GM19238 (cell line): ENCODE results near the gene GYPE.
A peak's percentile ranks its signal among the peaks of the same experiment; 100 is the strongest.
"Not testable (repeated sequence)": the region's sequence is repeated elsewhere in the genome, so short reads cannot be mapped to it uniquely, and the experiment has no call there.

Source experiments
- DNase-seq: peaks from one replicate; pipeline ENCODE4 v3.0.0; 2011; ENCODE audit warnings: low spot score; ENCODE audit not compliant: insufficient read length

Gene GYPE

DNA sequence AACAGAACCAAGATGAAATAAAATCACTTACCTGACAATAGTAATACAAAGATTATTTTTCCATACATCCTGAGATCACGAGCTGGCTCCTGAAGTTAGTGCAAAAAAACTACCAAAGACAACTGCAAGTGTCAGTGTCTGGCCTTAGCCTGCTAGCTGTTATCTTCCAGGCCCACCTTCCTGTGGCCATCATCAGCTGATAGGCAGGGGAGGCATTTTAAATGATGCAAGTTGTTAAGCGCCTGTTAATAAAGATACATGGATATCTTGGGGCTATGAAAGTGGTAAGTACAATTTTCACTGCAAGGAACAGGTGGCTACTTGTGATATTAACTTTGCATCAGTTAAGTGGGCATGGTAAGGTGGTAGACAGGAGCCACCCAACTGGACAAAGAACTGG is at the start of gene GYPE:
Gene GYPE (minus strand): TSS at position 120 of the 400 bp plus-strand sequence. CDS start 52 bp downstream, at position 68.
- DNase-seq, result not testable (repeated sequence)

DNA sequence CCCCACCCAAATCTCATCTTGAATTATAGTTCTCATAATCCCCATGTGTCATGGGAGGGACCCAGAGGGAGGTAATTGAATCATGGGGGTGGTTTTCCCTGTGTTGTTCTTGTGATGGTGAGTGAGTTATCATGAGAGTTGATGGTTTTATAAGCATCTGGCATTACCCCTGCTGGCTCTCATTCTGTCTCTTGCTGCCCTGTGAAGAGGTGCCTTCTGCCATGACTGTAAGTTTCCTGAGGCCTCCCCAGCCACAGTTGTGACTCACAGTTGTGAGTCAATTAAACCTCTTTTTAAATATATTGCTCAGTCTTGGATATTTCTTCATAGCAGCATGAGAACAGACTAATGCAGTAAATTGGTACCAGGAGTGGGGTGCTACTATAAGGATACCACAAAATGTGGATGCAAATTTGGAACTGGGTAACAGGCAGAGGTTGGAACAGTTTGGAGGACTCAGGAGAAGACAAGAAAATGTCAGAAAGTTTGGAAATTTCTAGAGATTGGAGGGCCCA is 46.2 kb upstream of the GYPE start:
- DNase-seq, result not testable (repeated sequence)

DNA sequence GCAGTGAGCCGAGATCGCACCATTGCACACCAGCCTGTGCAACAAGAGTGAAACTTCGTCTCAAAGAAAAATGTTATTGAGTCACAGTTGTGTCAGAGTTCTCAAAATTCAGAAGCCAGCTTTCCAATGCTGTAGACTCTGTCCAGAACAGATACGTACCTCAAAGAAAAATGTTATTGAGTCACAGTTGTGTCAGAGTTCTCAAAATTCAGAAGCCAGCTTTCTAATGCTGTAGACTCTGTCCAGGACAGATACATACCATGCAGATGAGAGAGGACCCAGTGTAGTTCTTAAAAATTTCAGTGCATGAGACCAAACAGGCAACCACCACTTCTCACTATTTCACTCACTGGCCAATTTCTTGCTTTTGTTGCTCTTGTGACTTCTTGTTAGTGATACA is 45.6 kb upstream of the GYPE start:
- not testable (repeated sequence) for DNase-seq

DNA sequence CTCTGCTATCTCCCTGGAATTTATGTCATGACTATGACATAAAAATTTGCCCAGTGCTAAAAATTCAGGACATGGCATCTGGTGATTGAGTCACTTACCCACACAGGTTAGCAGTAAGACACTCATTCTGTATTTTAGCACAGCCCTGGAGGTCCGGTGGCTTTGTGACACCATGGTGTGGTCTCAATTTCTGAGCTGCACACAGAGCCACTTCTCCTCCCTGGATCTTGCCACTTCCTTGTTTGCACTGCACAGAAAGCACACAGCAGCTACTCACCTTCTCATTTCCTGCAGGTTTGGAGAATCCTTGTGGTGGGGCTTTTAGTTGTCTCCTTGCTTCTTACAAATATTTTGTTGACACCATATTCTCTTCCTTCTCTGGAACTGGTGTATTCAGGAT is 44.8 kb upstream of the GYPE start:
- DNase-seq, result not testable (repeated sequence)

DNA sequence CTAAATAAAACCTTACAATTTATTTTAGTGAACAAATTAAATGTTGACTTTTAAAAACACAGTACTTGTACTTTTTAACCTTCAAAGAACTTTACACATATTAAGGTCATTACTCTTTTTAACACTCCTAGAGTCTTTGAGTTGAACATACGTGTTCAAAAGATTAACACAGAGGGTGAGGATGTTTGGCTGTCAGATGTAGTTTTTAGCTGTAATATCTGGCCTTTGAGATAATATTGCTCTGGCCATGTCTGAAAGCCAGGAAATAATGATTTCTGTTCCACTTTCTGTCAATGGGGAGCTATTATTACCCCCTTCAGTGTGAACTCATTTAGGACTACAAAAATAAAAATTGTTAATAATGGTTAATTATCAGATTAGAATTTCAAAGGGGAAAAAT is 42.1 kb upstream of the GYPE start:
- DNase-seq, result not testable (repeated sequence)

DNA sequence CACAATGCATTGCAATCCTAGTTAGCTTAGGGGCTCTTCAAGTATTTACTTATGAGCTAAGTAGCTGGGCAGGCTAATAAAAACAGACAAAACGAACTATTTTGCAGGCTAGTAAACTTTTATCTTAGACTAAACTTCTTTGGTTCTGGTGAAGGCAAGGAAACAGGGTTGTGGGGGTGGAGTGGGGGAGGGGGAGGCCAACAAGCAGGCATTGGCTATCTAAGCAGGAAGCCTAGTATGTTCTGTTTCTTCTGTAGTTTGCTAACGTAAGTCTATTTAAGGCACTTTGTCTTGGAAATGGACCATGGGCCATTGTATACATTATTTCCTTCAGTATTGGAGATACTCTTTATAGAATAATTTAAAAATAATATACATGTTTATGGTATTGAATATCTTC is 35.3 kb upstream of the GYPE start:
- DNase-seq, result not testable (repeated sequence)

DNA sequence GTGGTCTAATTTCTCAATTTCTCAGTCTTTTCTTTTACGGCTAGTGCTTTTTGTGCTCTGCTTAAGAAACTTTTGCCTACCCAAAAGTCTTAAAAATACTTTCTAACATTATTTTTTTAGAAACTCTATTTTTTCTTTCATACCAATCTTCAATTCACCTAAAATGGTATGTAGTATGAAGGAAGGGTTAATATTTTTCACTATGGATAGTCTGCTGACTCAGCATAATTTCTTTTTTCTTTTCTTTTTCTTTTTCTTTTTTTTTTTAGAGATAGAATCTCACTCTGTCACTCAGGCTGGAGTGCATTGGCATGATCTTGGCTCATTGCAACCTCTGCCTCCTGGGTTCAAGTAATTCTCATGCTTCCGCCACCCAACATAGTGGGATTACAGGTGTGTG is 34.2 kb upstream of the GYPE start:
- DNase-seq, result no peak

DNA sequence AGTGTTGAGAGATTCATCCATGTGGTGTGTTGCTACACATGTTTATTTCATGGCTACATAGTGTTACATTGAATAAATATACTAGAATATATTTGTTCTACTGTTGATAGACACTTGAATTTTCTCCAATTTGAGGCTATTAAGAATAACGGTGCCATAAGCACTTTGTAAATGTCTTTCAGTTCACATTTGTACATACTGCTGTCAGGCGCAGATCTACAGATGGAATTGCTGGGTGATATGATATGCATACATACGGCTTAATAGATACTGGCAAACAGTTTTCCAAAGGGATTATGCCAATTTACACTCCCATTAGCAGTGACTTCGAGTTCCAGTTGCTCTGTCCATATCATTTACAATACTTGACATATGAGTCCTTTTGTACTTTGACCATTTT is 33.5 kb upstream of the GYPE start:
- DNase-seq, result not testable (repeated sequence)

DNA sequence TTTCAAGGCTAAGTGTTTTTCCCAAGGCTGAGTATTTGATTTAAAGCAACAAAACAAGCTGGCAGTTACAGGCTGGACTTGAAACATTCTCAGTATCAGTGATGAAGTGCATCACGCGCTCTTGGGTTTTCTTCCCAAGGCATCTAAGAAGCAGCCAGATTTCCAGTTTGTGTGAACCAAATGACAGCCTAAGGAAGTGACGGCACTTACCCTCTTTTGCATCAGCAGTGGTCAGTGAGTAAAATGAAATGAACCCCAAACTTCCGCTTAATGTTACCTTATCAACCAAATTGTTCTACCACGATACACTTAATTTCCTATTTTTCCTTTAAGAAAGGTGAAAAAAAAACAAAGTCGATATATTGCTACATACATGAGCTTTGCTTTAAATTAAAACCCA is 15.8 kb upstream of the GYPE start:
- DNase-seq, result no peak

DNA sequence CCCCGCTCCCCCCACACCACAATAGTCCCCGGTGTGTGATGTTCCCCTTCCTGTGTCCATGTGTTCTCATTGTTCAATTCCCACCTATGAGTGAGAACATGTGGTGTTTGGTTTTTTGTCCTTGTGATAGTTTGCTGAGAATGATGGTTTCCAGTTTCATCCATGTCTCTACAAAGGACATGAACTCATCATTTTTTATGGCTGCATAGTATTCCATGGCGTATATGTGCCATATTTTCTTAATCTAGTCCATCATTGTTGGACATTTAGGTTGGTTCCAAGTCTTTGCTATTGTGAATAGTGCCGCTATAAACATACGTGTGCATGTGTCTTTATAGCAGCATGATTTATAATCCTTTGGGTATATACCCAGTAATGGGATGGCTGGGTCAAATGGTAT is 11.1 kb upstream of the GYPE start:
- not testable (repeated sequence) for DNase-seq

DNA sequence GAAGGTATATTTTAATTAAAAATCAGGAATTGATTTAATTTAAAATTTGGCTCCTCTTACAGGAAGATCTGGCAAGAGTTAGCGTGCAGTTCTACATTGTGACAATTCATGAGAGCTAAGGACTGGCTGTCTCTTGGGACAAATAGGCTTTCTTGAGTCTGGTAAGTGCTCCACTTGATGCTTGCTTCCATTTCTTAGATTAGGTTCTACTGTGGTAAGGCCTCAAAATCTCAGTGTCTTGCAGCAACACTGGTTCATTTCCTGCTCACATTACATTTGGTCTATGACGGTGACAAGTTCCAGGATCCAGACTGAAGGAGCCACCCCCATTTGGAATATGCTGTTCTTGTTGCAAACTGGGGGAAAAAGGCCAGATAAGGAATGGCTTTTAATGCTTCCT is 7.1 kb upstream of the GYPE start:
- not testable (repeated sequence) for DNase-seq

DNA sequence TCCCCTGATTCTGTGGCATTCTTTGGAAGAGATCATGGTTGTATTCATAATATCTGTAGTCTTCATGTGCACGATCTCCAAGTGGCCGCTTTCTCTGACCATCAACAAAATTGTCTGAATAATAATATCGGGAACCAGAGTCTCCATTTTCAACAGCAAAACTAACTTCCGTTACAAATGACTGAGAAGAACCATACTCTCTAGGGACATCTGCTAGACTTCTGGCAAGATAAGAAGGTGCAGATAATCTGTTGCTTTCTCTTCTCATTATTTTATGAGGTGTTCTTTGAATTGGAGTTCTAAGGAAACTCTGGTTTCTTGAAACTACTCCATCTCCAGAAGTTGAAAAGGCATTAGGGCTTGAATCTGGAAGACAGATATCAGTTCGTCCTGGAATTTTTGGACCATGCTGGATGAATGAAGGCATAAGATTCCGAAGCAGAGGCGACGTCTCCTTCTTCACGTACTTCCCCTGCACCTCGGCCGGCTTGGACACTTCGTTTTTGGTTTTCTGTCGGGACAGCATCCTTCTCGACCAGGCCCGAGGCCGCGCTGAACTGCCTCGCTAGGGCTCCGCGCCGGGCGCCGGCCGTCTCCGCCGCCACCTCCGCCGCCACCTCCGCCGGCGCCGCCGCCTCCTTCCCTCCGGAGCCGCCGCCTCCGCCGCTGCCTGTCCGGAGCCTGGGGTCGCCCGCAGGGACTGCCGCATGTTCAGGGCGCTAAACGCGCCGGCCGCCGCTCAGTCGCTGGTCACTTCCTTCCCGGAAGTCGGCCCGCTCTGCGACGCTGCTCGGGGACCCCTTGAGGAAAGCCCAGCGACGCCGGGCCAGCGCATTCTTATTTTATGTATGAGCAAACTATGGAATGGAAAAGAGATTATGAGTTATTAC is 6.4 kb upstream of the GYPE start:
- DNase-seq, result peak; percentile 2

DNA sequence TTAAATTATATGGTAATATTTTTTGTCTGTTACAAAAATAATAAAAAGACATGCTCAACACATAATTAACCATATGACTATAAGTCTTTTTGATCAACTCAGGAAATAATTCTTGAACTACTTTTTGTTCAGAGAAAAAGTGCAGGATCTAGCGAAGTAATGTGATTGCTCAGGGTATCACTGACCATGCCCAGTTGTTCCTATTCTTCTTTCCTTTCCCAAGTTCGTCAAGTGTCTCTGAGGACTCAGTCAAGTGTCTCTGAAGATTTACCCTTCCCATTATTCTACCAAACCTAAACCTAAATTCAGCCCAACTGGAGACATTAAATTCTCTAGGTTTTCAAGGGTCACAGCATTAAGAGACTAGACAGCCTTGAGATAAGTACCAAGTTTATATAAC is 5.5 kb upstream of the GYPE start:
- DNase-seq, result not testable (repeated sequence)

DNA sequence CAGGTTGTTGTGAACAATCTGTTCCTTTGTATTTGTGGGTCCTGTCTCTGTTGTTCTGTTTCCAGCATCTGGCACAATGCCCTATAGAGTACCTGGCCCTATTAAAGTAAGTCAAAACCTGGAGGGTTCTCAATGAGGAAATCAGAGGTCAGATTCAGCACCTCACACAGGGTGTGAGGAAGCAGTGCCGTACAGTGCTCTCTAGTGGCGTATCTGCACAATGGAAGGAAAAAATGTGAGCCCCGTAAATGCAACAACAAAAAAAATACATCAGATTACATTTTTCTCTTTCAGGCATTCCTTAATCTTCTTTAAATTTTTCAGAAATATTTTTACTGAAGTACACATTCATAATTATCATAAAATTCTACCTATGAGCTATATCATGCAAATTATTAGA is 2.5 kb upstream of the GYPE start:
- not testable (repeated sequence) for DNase-seq

DNA sequence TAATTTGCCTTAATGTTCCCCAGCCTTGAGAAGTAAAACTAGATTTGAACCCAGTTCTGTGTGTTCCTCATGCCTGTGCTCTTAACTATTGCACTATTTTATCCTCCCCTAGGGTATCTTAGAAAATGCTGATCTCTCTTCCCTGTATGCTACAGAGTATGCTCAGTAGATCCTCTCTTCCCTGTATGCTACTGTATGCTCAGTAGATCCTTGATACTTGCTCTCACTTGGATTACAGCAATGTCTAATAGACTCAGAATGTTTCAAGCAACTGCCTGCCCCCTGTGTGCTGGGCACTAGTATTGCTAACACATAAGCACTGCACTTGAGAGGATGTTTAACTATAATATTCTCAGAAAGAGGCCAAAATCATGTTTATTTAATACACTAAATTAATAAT is 928 bp downstream of the GYPE start:
- DNase-seq, result not testable (repeated sequence)

DNA sequence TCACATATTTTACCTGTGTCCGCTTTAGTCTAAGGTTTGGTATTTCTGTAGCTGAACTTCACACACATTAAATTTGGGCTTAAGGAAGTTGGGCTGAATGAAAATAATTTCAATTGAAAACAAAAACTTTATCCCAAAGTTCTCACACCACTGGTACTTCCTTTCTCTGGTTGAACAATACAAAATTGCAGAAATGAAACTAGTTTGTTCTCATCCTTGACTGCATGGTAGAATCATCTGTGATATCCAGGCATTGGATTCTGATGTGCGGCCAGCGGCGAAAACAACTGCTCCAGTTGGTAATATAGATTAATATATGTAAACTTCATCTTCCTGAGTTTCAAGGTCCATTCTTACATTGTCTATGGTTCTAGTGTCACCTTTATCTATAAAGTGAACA is 15.0 kb downstream of the GYPE start:
- not testable (repeated sequence) for DNase-seq

DNA sequence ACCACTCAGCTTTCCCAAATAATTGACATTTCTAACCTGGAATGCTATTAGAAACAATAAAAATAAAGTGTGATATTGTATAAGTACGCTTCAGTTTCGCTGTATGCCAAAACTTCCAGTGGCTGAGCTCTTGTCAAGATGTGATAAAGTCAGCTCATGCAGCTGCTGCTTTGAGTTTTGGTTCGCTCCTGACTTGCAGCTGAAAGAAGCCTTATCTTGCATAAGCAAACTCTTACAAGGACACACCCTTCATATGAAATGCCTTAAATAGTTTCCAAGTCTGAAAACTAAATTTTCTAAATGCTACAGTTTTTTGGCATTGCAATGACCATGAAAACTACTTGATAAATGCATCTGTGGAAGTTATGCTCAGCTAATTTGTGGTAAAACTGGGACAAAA is 17.2 kb downstream of the GYPE start:
- DNase-seq, result not testable (repeated sequence)

DNA sequence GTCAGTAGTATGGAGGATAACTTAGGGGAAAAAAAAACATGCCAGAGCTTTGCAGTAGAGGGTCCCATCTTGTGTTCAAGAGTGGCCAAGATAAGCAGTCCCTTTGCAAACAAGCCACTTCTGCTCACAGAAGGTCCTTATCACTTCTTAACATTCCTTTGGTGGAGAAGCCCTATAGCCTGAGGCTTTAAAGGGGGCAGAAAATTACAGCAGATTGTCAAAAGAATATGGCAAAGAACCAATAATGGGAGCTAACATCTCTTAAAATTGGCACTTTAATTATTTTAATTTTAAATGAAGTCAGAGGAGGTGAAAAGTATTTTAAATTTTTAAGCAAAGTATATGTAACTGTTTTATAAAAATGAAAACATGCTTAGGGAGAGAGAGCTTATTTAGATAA is 20.4 kb downstream of the GYPE start:
- DNase-seq, result not testable (repeated sequence)

DNA sequence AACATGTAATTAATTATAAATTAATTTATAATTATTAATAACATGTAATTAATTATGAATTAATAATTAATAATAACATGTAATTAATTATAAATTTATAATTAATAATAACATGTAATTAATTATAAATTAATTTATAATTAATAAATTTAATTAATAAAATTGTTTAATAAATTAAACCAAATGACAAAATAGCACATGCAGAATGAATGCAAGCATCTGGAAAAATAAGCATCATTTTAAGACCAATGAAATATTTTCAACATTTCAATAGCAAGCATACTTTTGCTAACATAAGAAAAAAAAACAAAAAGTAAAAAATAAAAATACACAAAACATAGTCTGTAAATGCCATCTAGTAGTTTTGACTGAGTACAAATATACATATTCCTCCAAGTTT is 21.8 kb downstream of the GYPE start:
- DNase-seq, result no peak

DNA sequence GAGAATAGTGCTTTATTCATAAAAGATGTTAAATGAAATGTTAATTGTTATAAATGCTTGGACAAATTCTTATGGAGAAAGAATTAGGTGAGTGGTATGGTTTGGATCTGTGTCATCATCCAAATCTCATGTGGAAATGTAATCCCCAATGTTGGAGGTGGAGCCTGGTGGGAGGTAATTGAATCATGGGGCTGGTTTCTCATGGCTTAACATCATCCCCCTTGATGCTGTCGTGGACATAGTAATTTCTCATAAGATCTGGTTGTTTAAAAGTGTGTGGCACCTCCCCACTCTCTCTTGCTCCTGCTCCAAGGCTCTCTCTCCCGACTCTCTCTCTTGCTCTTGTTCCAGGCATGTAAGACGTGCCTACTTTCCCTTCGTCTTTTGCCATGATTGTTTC is 22.5 kb downstream of the GYPE start:
- DNase-seq, result no peak

DNA sequence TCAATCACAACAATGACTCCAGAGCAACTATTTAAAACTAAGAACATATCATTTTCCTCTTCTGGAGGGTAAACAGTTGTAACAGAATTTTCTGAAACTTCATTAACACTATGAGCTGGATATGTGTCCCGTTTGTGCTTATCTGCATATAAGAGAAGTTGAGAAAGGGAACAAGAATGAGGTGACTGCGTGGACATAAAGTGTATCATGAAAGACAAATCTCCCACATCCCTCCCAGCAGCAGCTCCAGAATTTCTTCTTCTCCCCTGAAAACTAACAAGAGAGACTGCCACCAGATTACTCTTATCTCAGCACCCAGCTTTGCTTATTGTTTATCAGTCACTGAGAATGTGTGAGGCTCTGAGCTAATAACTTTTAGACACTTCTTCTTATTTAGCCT is 25.8 kb downstream of the GYPE start:
- not testable (repeated sequence) for DNase-seq

DNA sequence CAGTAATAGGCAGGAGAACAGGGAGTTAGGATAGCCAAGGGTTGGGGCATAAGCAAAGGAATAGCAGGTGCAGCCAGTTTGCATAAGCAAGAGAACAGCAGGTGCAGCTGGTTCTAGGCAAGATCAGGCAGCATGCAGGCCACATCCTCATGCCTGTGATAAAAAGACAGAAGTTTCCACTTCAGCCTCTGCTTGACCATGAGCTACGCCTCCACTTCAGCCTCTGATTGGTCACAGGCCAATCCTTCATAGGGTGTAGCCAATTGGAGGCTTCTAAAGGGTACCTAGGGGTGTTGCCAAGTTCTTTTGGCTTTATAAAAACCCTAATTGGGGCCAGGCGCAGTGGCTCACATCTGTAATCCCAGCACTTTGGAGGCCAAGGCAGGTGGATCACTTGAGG is 30.0 kb downstream of the GYPE start:
- not testable (repeated sequence) for DNase-seq
